HG03571 (cell line): ENCODE data around the gene ADD1.

Experiments used
- ATAC-seq: cut with Tn5 transposase; IDR thresholded peaks from one replicate; pipeline ENCODE4 v1.9.1; 2021; ENCODE audit not compliant: unreplicated experiment

Gene ADD1

GRCh38 chr4:2879026-2879425 is 35.4 kb downstream of the ADD1 start:
- no peak for ATAC-seq

- ATAC-seq = no peak
Observed at GRCh38 chr4:2881431-2881830, 37.8 kb downstream of the ADD1 start.

- no peak for ATAC-seq
Observed at GRCh38 chr4:2882341-2882740, 38.7 kb downstream of the ADD1 start.

- no peak for ATAC-seq
Observed at GRCh38 chr4:2886161-2886560, 42.5 kb downstream of the ADD1 start.

GRCh38 chr4:2886622-2887021 is 43.0 kb downstream of the ADD1 start:
- no peak for ATAC-seq

GRCh38 chr4:2887343-2887742 is 43.7 kb downstream of the ADD1 start:
- no peak for ATAC-seq

GRCh38 chr4:2888886-2889285 is 45.2 kb downstream of the ADD1 start:
- no peak for ATAC-seq

- no peak for ATAC-seq
Observed at GRCh38 chr4:2891294-2891693, 47.6 kb downstream of the ADD1 start.

GRCh38 chr4:2893772-2894171 is 50.1 kb downstream of the ADD1 start:
- ATAC-seq = no peak

- ATAC-seq = no peak
Observed at GRCh38 chr4:2898001-2898400, 54.4 kb downstream of the ADD1 start.

GRCh38 chr4:2900741-2901140 is 57.1 kb downstream of the ADD1 start:
- ATAC-seq = no peak

GRCh38 chr4:2901186-2901585 is 57.5 kb downstream of the ADD1 start:
- ATAC-seq = no peak

GRCh38 chr4:2902126-2902525 is 58.5 kb downstream of the ADD1 start:
- no peak for ATAC-seq

GRCh38 chr4:2905544-2905943 is 61.9 kb downstream of the ADD1 start:
- ATAC-seq = no peak

GRCh38 chr4:2906218-2906617 is 62.6 kb downstream of the ADD1 start:
- no peak for ATAC-seq

GRCh38 chr4:2907226-2907625 is 63.6 kb downstream of the ADD1 start:
- ATAC-seq = no peak

GRCh38 chr4:2907706-2908293 is 64.2 kb downstream of the ADD1 start:
- ATAC-seq = no peak

GRCh38 chr4:2908686-2909085 is 65.0 kb downstream of the ADD1 start:
- no peak for ATAC-seq

GRCh38 chr4:2909583-2909982 is 65.9 kb downstream of the ADD1 start:
- no peak for ATAC-seq

GRCh38 chr4:2910409-2910808 is 66.8 kb downstream of the ADD1 start:
- ATAC-seq = no peak

- no peak for ATAC-seq
Observed at GRCh38 chr4:2911868-2912267, 68.2 kb downstream of the ADD1 start.

GRCh38 chr4:2913168-2913567 is 69.5 kb downstream of the ADD1 start:
- no peak for ATAC-seq

- ATAC-seq = no peak
Observed at GRCh38 chr4:2914256-2915126, 70.8 kb downstream of the ADD1 start.
